GM19193 (cell line): ENCODE data around the gene NAV2.

Experiments
- POLR2A ChIP-seq: IDR thresholded peaks from 4 replicates; pipeline ENCODE4 v1.6.1; 2011; ENCODE audit not compliant: insufficient read depth, insufficient read length; ENCODE audit errors: extremely low read depth

The NAV2 gene

GRCh38 chr11:19698493-19699292 is 13.9 kb upstream of the NAV2 start:
- no peak for TF ChIP-seq POLR2A

GRCh38 chr11:19701421-19701820 is 11.2 kb upstream of the NAV2 start:
- no peak for TF ChIP-seq POLR2A

- no peak for TF ChIP-seq POLR2A
Observed at GRCh38 chr11:19702620-19703019, 10.0 kb upstream of the NAV2 start.

GRCh38 chr11:19703211-19703610 is 9.4 kb upstream of the NAV2 start:
- TF ChIP-seq POLR2A = no peak

- no peak for TF ChIP-seq POLR2A
Observed at GRCh38 chr11:19704213-19704612, 8.4 kb upstream of the NAV2 start.

- no peak for TF ChIP-seq POLR2A
Observed at GRCh38 chr11:19705936-19706335, 6.7 kb upstream of the NAV2 start.

GRCh38 chr11:19711911-19712280 is 741 bp upstream of the NAV2 start:
- no peak for TF ChIP-seq POLR2A

GRCh38 chr11:19713196-19714021 is 772 bp downstream of the NAV2 start:
- TF ChIP-seq POLR2A = no peak

- no peak for TF ChIP-seq POLR2A
Observed at GRCh38 chr11:19714022-19714386, 1.4 kb downstream of the NAV2 start.

- no peak for TF ChIP-seq POLR2A
Observed at GRCh38 chr11:19714387-19715363, 2.0 kb downstream of the NAV2 start.

GRCh38 chr11:19715373-19715772 is 2.7 kb downstream of the NAV2 start:
- no peak for TF ChIP-seq POLR2A

- no peak for TF ChIP-seq POLR2A
Observed at GRCh38 chr11:19718051-19718450, 5.4 kb downstream of the NAV2 start.

- TF ChIP-seq POLR2A = no peak
Observed at GRCh38 chr11:19718951-19719350, 6.3 kb downstream of the NAV2 start.

GRCh38 chr11:19719960-19720359 is 7.3 kb downstream of the NAV2 start:
- no peak for TF ChIP-seq POLR2A

GRCh38 chr11:19721176-19721575 is 8.5 kb downstream of the NAV2 start:
- no peak for TF ChIP-seq POLR2A
